Stimulated activated CD4-positive, alpha-beta T cell treated with anti-CD3 and anti-CD28 coated beads, Interleukin-12 subunit alpha, Interleukin-12 subunit beta, amount 100 ng/mL, for 48 hours (primary cell): ENCODE results near the gene KCTD21.

ENCODE experiments used
- DNase-seq, 3 donors: peaks; one replicate each; pipeline ENCODE4 v3.0.0-alpha.2; 2020; ENCODE audit warnings: low read depth in 2 of 3, low spot score in 1 of 3

The KCTD21 gene

GRCh38 chr11:78219493-78220217, 31.2 kb upstream of the KCTD21 start:
- DNase-seq = no peak

- DNase-seq = no peak
Measured at GRCh38 chr11:78218707-78219492, 30.5 kb upstream of the KCTD21 start.

DNA sequence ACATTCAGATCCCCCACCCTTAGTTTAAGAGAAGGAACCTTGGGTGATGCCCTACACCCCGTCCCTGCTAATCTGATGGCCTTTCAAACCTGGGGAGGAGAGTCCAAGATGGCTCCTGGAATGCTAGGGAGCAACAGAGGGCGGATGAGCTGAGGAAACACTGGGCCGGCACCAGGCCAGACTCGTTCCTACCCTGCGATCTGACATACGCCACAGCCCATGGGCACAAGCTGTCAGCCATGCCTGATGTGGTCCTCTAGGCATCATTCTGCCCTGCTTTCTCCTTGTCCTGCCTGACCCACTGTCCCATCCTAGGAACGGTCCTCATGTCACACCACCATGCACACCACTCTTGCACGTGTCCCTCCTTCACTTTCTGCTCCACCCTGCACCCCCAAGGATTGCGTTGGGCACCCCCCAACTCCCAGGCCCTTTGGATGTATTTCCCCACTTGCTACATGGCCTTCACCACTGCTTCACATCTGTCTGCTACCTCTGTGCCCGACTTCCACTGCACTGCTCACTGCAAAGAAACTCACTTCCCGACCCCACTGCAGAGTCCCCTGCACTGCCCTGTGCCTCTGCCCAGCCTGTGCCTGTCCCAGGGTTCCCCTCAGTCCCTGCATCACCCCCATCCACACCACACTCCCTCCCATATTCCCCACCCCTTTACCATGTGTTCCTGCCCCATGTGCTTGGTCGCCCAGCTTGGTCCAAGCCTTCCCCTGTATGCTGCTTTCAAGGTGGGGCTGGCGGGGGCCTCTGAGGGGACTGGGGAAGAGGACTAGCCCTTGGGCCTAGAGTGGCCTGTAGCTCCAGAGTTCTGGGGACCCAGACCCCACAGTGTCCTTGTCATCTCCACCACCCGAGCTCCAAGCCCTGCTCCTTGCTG, 29.5 kb upstream of the KCTD21 start:
- DNase-seq = no peak

GRCh38 chr11:78216571-78217287, 28.3 kb upstream of the KCTD21 start:
- no peak for DNase-seq

GRCh38 chr11:78216021-78216420, 27.6 kb upstream of the KCTD21 start:
- no peak for DNase-seq

GRCh38 chr11:78214331-78215194, 26.1 kb upstream of the KCTD21 start:
- DNase-seq = no peak

- no peak for DNase-seq
Measured at GRCh38 chr11:78213526-78214330, 25.3 kb upstream of the KCTD21 start.

- no peak for DNase-seq
Measured at GRCh38 chr11:78212586-78213371, 24.4 kb upstream of the KCTD21 start.

DNA sequence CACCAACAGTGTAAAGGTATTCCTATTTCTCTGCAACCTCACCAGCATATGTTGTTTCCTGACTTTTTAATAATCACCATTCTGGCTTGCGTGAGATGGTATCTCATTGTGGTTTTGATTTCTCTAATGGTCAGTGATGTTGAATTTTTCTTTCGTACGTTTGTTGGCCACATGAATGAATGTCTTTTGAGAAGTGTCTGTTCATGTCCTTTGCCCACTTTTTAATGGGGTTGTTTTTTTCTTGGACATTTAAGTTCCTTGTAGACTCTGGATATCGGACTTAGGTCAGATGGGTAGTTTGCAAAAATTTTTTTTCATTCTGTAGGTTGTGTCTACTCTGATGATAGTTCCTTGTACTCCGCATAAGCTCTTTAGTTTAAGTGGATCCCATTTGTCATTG, 23.1 kb upstream of the KCTD21 start:
- no peak for DNase-seq

DNA sequence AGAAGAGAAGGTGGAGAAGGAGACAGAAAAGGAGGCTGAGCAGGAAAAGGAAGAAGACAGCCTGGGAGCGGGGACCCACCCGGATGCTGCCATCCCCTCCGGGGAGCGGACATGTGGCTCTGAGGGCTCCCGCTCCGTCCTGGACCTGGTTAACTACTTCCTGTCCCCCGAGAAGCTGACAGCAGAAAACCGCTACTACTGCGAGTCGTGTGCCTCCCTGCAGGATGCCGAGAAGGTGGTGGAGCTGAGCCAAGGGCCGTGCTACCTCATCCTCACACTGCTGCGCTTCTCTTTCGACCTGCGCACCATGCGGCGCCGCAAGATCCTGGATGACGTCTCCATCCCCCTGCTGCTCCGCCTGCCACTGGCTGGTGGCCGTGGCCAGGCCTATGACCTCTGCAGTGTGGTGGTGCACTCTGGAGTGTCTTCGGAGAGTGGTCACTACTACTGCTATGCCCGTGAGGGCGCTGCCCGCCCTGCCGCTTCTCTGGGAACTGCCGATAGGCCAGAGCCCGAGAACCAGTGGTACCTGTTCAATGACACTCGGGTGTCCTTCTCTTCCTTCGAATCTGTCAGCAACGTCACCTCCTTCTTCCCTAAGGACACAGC, 21.7 kb upstream of the KCTD21 start:
- no peak for DNase-seq

- DNase-seq = no peak
Measured at GRCh38 chr11:78209478-78209877, 21.1 kb upstream of the KCTD21 start.

- no peak for DNase-seq
Measured at GRCh38 chr11:78208257-78209165, 20.1 kb upstream of the KCTD21 start.

GRCh38 chr11:78207532-78208256, 19.3 kb upstream of the KCTD21 start:
- no peak for DNase-seq

- no peak for DNase-seq
Measured at GRCh38 chr11:78205691-78206090, 17.3 kb upstream of the KCTD21 start.

GRCh38 chr11:78205256-78205655, 16.8 kb upstream of the KCTD21 start:
- no peak for DNase-seq

DNA sequence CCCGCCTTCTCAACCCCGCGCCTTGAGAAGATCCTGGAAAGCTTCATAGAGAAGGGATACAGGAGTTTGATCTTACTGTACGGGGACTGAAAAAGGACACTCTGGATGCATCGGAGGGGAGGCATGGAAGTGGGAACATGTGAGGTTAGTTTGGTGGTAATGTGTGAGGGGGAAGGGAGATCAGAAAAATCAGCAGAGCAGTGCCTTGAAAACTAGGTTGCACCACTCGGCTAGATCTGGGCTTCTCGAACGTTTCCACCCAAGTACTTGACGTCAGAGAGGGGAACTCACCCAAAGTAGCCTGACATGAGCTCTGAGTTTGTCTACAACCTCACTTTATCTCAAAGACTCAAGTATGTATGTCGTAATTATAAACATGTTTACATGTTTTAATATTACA, 14.8 kb upstream of the KCTD21 start:
- DNase-seq = no peak
